HG03025 (cell line): Measurements from ENCODE around the gene SLC7A14.

Source experiments
- ATAC-seq: cut with Tn5 transposase; IDR thresholded peaks from one replicate; pipeline ENCODE4 v1.9.1; 2021; ENCODE audit warnings: mild to moderate bottlenecking, moderate library complexity; ENCODE audit not compliant: unreplicated experiment, low FRiP score

The SLC7A14 gene

DNA sequence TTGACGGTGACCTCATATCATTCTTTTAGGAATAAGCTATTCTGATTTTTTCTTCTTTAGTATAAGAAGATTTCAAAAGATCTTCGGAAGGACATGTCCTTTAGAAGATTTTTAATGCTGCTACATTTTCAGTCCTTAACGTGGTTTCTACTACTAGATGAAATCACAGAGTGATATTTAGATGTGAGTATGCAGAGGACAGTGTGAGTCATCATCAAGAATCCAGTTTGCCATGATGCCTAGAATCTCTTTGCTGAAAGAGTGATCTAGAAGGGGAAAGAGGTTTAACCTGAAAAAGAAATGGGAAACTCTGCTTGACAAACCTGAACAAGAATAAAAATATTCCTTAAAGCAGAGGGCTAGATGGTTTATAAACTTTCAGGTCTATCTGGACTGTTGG is 43.2 kb downstream of the SLC7A14 start:
- no peak for ATAC-seq

DNA sequence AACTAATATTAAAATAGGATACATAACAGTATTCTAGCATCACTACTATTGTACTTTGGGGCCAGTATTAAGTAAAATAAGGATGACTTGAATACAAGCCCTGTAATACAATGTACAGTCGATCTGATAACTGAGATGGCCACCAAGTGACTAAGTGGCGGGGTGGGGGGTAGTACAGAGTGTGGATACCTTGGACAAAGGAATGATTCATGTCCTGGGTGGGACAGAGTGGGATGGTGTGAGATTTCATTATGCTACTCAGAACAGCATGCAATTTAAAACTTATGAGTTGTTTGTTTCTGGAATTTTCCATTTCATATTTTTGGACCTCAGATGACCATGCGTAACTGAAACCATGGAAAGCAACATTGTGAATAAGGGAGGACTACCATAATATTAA is 46.0 kb downstream of the SLC7A14 start:
- ATAC-seq: no peak

DNA sequence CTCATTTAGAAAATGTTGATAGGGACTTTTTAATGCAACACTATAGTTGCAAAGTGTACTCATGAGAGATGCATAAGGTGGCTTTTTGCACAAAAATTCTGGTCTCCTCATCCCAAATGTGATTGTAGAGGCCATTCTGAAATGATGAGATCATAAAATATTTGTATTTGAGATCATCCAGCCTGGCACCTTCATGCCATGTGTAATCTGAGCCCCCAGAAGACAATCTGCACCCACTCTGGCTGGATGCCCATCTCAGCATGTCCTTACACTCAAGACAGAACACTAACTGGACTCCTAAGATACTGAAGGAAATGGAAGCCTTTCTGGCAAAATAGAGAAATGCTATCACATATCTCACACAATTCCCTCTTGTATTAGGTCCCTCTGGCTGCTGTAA is 49.2 kb downstream of the SLC7A14 start:
- no peak for ATAC-seq

DNA sequence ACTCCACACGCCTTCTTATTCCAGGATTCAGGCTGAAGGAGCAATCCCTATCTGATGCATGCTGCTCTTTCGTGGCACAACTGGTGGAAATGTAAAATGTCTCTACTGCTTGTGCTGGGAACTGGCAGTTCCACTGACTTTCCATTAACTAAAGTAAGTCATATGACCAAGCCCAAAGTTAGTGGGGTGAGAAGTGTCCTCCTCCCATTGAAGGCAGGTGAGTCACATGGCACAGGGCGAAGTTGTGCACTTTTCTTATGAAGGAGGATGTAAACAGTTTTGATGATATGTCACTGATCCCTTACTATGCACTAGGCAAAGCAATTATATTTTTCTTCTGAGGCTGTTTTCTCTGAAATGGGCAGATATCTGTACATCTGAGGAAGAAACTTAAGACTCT is 51.6 kb downstream of the SLC7A14 start:
- no peak for ATAC-seq

DNA sequence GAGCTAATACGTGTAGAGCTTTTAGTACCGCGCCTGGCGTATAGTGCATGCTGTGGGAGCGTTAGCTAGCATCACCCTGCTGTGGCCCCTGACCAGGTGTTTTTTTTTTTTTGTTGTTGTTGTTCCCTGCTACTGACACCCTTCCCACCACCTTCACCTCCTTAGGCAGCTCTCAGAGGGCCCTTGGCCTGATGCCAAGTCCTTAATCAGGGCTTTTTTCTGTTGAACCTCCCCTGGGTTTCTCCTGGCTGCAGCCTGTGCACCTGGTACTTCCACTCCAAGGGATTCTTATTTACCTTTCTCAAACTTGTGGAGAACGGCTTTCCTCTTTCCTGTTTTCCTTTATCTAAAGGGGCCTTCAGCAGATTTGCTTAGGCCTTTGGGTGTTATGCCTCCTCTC is 53.3 kb downstream of the SLC7A14 start:
- no peak for ATAC-seq

DNA sequence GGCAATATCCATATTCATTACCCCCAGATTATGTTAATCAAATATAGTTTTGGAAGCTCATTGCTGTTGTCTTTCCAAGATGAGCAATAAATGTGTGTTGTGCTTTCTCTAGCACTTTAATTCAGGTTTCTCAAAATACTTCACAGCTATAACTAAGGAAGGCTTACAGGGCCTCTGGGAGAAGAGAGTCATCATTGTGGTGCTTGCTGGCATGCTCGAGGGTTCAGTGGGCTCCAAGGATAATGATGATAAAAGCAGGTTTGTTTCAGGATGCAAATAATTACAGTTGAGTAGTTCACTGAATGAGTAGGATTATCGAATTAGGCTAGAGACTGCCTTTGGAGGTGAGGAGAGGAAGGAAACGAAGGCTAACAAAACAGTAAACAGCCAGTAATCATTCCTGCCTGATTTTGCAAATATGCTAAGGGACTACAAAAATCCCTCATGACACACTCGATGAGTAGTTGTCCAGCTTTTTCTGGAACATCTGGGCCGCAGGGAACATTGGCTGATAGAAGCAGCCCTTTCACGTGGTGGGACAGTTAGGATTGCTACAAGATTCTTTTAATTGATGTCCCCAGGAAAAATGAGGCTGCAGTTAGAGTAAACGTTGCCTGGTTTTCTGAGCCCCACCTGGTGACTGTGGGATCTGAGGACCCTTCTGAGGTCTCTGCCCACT is 54.1 kb downstream of the SLC7A14 start:
- no peak for ATAC-seq

DNA sequence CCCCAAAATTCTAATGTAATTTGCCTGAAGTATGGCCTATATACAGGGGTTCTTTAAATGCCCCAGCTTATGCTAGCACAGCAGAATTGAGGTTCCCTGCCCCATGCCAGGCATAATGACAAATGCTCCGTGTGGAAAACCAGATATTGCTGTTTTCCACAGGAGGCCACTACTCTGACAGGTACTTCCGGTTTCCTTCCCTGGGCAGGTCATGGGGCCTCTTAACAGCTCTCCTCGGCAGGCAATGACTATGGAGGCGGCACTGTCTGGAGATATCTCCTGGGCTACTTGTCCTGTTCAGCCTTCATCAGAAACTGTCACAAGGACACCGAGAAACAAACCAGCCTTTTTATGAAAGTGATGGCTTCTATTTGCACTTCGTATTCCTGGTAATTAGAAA is 54.8 kb downstream of the SLC7A14 start:
- ATAC-seq: no peak

DNA sequence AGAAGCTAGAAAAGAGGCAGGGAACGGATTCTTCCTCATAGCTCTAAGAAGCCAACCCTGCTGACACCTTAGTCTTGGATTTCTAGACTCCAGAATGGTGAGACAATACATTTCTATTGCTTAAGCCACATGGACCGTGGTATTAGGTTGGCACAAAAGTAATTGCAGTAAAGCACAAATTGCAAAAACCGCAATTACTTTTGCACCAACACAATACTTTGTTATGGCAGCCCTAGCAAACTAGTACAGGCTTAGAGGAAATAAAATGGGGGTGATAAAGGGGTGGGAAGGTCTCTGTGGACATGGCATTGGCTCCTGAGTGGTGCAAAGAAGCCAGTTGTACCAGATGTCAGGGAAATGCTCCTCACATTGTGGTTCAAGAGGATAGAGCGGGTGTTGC is 56.0 kb downstream of the SLC7A14 start:
- no peak for ATAC-seq

DNA sequence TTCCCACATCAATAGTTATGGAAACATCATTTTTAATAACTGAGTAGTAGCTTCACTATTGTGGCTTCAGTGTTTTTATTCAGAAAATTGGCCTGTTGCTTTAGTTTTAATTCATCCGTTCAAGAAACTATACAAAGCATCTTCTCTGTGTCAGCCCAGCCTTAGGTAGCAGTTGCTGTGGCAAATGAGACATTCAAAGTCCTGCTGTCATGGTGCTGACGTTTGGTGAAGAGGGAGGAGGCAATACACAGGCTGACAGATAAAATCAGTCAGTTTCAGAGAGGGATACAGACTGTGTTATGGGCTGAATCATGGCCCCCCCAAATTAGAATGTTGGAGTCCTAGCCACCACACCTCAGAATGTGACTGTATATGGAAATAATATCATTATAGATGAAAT is 56.5 kb downstream of the SLC7A14 start:
- no peak for ATAC-seq

DNA sequence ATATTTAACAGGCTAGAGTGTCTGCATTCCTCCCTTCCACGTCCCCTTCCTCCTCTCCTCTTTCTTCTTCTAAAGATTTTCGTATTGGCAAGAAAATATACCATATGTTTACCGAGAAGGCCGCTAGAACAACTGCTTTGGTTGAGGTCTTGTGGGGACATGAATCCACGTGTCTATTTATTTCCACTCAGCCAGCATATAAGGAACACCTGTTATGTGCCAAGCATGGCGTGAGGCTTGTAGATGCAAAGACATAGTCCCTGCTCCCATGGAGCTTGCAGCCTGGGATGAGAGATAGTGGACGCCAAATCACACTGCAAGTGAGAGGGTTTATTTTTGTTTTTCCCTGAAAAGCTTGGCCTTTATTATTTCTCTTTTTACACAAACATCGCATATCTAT is 57.1 kb downstream of the SLC7A14 start:
- ATAC-seq: no peak

DNA sequence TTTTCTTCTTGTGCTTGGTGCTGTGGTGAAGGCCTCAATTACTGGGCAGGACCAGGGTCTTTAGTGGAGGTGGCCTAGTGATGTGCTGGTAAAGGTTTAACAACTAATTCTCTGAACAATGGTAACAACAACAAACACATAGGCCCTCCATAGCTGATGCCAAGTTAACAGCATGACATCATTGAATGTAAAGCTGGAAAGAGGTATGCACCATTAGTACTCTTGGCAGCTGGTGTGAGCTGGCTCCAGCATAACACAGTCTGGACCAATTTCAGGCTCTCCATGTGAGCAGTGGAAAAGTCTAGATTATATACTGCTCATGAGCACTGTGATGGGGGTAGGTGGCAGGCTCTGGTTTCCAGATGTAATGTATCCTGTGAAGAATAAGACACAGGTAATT is 61.8 kb downstream of the SLC7A14 start:
- ATAC-seq: no peak

DNA sequence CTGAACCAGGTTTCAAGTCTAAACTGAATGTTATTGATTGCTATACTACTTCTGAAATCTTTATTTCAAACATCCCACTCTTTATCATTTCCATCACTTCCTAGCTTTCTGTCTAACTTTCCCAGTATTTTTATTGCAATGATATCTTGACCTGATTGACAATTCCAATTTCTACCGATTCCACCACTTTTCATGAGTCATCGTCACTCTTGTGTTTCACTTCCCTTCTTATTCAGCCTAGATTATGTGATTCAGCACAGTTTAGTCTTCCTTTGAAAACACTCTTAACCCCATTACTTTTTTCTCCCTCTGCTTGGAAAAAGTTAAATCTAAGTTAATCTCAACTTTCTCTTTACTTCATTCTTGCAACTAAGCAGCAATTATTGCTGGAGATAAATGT is 62.6 kb downstream of the SLC7A14 start:
- ATAC-seq: no peak

DNA sequence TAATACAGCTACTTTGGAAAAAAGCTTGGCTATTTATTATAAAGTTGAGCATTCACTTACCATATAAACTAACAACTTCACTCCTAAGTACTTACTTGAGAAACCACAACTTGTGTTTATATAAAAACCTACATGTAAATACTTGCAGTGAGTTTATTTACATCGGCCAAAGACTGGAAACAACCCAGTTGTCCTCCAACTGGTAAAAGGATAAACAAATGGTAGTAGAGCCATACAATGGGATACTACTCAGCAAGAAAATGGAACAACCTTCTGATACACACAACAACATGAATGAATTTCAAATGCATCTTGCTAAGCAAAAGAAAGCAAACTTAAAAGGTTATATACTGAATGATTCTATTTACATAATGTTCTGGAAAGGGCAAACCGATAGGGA is 63.7 kb downstream of the SLC7A14 start:
- no peak for ATAC-seq

DNA sequence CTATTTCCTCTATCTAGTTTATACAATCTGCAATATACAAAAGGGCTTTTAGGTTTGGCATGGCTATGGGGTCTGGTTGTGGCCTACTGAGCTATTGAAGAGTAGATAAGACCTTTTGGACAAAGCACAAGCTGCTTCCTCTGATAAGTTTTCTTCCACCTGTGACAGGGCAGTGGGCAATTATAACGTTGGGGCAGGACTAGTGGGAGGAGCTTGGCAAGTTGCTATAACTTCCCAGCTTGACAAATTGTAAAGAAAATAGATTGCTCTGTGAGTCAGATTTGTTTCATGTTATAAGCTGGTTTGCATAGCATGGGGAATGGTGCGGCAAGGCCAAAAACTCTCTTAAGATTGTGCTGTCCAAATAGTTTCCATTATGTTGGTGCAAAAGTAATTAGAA is 64.9 kb downstream of the SLC7A14 start:
- ATAC-seq: no peak

DNA sequence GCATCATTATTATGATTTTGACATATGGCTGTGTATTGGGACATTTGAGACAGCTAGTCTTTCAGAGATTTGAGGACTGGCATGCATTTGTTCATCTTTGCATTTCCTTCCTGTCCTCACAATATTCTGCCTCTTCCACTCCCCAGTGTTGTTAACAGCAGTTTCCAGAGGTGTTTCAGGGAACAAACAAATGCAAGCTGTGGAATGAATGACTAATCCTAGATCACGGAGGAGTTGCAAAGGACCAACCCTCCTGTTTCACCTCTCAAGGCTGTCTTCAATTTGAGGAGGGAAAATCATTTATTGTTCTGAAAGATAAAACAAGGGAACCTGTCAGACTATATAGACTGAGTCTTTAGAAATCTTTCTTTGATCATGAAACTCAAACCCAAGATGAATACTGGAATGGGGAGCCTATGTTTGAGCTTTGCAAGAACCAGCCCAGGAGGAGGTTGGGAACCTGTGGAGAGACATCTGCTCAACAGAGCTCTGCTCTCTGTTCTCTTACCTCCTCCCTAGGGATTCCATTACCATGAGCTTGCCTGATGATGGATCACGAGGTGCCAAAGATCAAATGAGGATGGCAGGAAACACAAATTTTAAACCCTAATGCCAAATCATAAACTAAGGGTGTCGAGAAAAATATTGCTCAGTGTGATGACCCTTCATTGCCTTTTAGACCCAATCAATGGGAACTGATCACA is 68.5 kb downstream of the SLC7A14 start:
- ATAC-seq: no peak

DNA sequence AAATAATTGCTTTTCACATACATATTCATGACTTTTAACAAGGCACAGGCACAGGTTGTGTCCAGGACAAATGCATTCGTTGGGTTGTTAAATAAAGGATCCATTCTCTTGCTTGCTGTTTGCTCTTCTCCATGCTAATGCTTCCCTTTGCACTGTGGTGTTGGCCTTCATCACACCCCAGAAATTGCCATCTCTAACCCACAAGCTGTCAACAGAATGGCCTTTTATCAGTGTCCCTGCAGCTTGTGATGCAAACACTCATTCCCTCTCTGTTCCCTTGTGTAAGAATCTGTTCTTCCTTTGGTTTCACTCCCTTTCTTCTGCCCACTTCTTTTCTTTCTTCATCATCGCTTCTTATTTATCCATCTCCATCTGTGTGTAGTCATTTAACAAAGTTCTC is 72.2 kb downstream of the SLC7A14 start:
- ATAC-seq: no peak

DNA sequence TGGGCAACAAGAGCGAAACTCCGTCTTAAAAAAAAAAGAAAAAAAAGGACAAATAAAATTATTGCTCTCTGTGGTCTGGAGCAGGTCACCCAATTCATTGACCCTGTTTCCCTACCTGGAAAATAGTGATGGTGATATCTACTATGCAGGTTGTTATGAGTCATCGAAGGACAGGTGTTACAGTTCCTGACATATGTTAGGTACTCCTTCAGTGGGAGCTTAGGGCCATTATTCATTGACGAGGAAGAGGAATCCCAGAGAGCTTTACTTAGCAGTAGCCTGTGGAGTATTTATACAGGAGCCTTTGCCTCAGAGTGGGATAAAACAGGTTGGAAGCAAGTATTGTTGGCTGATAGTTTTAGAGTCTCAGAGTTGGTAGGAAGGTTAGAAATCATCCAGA is 74.5 kb downstream of the SLC7A14 start:
- ATAC-seq: no peak

DNA sequence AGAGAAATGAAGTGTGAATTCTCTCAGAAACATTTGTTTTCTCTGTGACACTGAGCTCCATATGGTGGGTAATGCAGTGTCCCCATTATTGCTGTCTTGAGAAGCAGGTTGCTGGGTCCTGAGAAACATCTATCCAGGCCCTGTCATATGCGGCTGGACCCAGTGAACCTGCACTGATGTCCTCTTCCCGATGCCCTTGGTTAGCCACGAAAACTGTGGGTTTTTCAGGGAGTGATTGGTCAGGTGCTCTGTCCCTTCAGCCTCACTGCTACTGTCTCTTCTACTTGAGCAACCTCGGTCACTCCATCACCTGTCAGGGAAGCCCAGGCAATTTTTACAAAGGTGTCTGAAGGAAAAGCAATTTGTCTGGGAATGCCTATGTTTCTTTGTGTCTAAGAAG is 77.0 kb downstream of the SLC7A14 start:
- no peak for ATAC-seq

DNA sequence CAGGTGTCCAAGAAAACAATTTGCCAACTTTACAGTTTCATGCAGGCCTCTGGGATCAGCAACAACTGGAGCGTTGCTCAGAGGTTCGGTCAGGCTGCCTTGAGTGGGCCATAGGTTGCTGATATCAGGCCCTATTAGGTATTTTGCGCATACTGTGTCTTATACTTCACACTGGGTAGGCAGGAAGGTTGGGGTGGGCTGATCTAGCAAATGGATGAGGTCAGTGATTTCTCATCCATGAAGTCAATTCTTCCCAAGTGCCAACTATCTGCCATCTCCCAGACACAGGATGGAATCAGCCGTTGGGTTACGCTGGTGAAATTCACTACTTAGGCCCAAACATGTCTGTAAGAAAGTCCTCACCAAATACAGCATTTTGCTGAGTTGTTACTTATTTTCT is 77.6 kb downstream of the SLC7A14 start:
- ATAC-seq: no peak

DNA sequence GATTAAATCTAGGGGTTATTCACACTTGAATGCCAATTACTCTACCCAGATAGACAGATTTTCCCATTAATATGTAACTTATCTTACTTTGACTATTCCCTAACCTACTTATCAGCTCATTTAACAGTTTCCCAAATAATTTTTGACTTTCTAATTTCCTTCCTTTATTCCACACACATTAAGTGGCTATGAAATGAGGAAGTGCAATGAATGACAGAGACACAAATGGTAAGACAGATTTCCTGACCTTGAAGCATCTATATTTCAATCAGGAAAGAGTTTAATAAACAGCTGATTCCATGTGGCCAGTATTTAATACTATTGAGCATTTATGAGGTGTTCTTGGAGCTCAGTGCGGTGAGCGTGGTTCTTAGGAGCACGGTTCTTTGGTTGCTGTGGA is 78.8 kb downstream of the SLC7A14 start:
- ATAC-seq: no peak

DNA sequence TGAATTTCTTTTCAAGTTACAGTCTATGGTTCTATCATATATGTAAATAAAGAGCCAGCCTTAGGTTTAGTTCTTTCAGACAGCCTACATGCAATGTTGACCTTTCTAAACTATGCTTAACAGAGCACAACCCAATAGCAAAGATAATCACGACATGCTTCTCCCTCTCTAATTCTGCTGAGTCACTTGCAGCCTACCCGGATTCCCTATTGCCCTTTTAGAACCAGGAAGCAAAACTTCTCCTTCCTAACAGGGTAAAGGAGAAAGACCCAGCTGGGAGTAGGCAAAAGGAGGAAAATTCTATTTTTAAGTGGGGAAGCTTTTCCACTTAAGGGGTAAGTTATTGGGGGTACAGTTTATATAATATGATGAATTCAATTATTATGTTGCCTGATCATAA is 79.3 kb downstream of the SLC7A14 start:
- ATAC-seq: no peak

DNA sequence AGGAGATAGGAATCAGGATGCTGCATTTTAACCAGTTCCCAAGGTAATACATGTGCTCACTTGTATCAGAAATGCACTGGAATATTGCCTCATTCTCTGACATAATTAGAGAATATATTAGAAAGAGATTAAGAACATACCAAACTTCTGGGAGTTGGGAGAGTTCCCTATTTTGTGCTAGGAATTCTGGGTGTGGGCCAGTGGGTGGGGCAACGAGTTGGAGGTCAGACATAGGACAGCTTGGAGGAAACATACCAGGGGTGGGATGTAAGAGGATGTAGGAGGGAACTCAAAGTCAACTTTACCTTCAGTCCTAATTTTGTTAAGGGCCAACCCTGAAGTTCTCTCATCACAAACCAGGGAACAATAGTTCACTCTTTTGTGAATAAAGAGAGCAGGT is 83.6 kb downstream of the SLC7A14 start:
- ATAC-seq: no peak

DNA sequence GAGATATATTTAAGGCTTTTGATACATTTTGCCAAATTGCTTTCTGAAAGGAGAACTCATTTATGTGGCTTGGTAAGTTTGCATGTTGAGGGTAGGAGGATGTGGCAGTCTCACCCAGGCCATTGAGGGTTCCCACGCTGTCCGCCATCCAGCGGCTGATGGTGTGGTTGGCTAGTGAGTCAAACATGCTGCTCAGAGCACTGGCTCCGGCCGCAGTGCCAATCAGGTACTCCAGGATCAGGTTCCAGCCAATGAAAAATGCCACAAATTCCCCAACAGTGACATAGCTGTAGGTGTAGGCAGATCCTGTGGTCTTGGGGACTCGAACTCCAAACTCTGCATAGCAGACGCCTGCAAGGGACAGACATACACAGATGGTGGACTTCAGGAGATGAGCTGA is 84.9 kb downstream of the SLC7A14 start:
- no peak for ATAC-seq
